Measurements from ENCODE around the gene FBRS. TPM values are rescaled to one million over a fixed set of nuclear protein-coding genes. Genes with fewer than 3 reads are reported as not detected.

The FBRS gene
- total and polyA plus RNA-seq, 11 donors, result 16.3 to 38.3 (median 31.9) TPM

DNA sequence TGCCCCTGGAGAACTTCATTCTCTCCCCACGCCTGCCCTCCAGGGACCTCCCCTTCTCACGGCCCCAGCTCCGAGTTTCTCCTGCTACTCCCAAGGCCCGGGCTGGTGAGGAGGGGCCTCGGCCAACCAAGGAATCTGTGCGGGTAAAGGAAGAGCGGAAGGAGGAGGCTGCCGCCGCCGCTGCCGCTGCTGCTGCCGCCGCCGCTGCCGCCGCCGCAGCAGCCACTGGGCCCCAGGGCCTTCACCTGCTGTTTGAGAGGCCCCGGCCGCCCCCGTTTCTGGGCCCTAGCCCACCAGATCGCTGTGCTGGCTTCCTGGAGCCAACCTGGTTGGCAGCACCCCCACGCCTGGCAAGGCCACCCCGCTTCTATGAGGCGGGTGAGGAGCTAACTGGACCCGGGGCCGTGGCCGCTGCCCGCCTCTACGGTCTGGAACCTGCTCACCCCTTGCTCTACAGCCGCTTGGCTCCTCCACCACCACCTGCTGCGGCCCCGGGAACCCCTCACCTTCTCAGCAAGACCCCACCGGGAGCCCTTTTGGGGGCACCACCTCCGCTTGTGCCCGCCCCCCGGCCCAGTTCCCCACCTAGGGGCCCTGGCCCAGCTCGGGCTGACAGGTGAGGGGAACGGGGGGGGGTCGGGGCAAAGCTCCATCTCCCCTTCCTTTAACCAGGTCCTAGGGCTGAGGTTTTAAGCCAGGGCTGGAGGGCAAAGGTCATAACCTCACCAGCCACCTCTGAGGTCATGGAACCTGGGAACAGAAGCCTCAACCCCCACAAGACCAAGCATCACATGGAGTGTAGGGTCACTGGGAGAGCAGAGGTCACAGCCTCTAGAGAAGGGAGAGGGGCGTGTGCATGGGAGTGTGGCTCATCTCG lies 11.0 kb downstream of the FBRS start:
- intact Hi-C loops (cut with DNase I), result no loop called here
- H3K27ac ChIP-seq, result no peak overlapping the region

GRCh38 chr16:30669903-30670824 lies 11.9 kb downstream of the FBRS start:
- Histone ChIP-seq H3K4me1 (no peaks in the 10 kb centered on the region), H3K4me3 (no peak overlapping the region), H3K36me3 (peaks cover 0 to 61% (median 59%) of the 10 kb centered on the region in 9 donors), H3K27ac (no peak overlapping the region), H3K27me3 (no peaks in the 10 kb centered on the region), H3K9me3 (no peaks in the 10 kb centered on the region)
- TF ChIP-seq, protein P1, sequence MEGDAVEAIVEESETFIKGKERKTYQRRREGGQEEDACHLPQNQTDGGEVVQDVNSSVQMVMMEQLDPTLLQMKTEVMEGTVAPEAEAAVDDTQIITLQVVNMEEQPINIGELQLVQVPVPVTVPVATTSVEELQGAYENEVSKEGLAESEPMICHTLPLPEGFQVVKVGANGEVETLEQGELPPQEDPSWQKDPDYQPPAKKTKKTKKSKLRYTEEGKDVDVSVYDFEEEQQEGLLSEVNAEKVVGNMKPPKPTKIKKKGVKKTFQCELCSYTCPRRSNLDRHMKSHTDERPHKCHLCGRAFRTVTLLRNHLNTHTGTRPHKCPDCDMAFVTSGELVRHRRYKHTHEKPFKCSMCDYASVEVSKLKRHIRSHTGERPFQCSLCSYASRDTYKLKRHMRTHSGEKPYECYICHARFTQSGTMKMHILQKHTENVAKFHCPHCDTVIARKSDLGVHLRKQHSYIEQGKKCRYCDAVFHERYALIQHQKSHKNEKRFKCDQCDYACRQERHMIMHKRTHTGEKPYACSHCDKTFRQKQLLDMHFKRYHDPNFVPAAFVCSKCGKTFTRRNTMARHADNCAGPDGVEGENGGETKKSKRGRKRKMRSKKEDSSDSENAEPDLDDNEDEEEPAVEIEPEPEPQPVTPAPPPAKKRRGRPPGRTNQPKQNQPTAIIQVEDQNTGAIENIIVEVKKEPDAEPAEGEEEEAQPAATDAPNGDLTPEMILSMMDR (IDR thresholded peaks at IDR 0.05), result peak in 1 of 12 donors; percentile 7
- no peak for TF ChIP-seq POLR2A (IDR thresholded peaks at IDR 0.05)
- ATAC-seq, result no peak
- WGBS, 4 donors, result 83 to 87% (median 85%) methylated on average over 13 to 14 of the region's 14 CpGs
- DNase-seq, result peak in 1 of 5 donors; percentile 51
- intact Hi-C loops (cut with DNase I), result no loop called here

More for the DNA sequence above, 11.0 kb downstream of the FBRS start:
- no peaks in the 10 kb centered on the region for H3K27me3 ChIP-seq
- no peaks in the 10 kb centered on the region for H3K9me3 ChIP-seq
- WGBS, 4 donors, result 91 to 93% (median 92%) methylated on average over 29 to 41 of the region's 41 CpGs
- TF ChIP-seq, protein P1 (IDR thresholded peaks at IDR 0.05), result no peak
- TF ChIP-seq POLR2A (IDR thresholded peaks at IDR 0.05), result no peak
- peak in 1 of 5 donors; percentile 51 for DNase-seq
- ATAC-seq, result peak in 1 of 4 donors; percentile 11
- no peak overlapping the region for H3K4me3 ChIP-seq
- H3K4me1 ChIP-seq, result no peaks in the 10 kb centered on the region
- peaks cover 0 to 70% (median 68%) of the 10 kb centered on the region in 9 donors for H3K36me3 ChIP-seq

- Histone ChIP-seq H3K36me3 (peaks cover 0 to 11% (median 10%) of the 10 kb centered on the region in 9 donors), H3K27ac (no peak overlapping the region), H3K27me3 (no peaks in the 10 kb centered on the region), H3K4me1 (no peaks in the 10 kb centered on the region), H3K4me3 (no peak overlapping the region), H3K9me3 (no peaks in the 10 kb centered on the region)
- intact Hi-C loops (cut with DNase I), result no loop called here
- TF ChIP-seq, protein P1 (IDR thresholded peaks at IDR 0.05), result no peak
- TF ChIP-seq POLR2A (IDR thresholded peaks at IDR 0.05), result no peak
- WGBS, 4 donors, result 81 to 91% (median 91%) methylated on average over 10 of the region's 10 CpGs
- no peak for ATAC-seq
- peak in 1 of 5 donors; percentile 26 for DNase-seq
These were observed 16.9 kb downstream of the FBRS start for GRCh38 chr16:30675143-30675542.
